ENCODE measurements around the gene TMOD1. TPM values are rescaled to one million over a fixed set of nuclear protein-coding genes. Genes with fewer than 3 reads are reported as not detected.

TMOD1 gene
- total and polyA plus RNA-seq, 11 donors: 96.4 to 201 (median 158) TPM

- peaks cover 0 to 4% (median 0%) of the 10 kb centered on the region in 9 donors for H3K36me3 ChIP-seq
- ATAC-seq: no peak
- H3K4me1 ChIP-seq: peaks cover 0 to 80% (median 33%) of the 10 kb centered on the region in 12 donors
- DNase-seq: peak in 1 of 5 donors; percentile 1
- intact Hi-C loops (cut with DNase I): loop anchor here in 5 of 10 donors (10.0 kb wide), 3 partner anchors 46 to 86 kb away; no protein-coding TSS in a partner anchor
- no peak for TF ChIP-seq CTCF (IDR thresholded peaks at IDR 0.05)
- no peak for TF ChIP-seq POLR2A (IDR thresholded peaks at IDR 0.05)
- no peaks in the 10 kb centered on the region for H3K9me3 ChIP-seq
- WGBS, 4 donors: 53 to 80% (median 57%) methylated on average over 4 of the region's 4 CpGs
- no peak overlapping the region for H3K4me3 ChIP-seq
- peak overlapping the region in 4 of 12 donors; percentile 11 to 51 (median 30) for H3K27ac ChIP-seq
- peaks cover 0 to 6% (median 0%) of the 10 kb centered on the region in 9 donors for H3K27me3 ChIP-seq
Measured at GRCh38 chr9:97508852-97509251, 7.4 kb downstream of the TMOD1 start.

DNA sequence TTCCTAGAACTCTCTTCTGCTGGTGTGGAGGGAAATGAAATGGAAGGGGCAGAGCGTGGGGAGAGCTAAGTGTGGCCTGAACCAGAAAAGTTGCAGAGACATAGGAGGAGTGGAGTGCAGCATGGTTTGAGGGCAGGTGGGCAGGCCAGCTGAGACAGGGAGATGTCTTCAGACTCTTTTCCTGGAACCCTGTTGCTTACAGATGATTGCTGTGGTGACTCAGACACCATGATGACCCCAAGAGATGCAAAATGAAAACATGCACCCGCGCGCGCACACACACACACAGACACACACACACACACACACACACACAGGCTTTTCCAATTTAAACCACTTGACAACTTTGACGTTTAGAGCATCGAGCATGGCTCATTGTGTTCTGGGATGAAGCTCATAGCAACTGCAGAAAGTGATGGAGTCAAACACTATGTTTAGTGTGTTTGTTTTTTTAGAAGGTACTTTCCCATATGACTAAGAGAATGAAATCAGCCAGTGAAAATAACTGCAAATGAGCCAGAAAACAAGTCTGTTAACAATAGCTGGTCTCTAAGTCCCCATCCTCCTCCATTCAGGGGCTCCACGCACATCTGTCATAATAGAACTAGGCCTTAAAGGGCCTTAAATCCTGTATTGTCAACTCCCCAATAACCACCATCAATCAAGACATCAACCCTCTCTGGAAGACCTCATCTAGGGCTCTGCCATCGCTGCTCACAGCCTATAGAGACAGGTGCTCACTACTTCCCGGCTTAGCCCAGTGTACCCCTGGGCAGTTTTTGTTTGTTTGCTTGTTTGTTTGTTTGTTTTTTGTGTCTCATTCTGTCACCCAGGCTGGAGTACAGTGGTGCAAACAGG, 9.6 kb downstream of the TMOD1 start:
- ATAC-seq (peak; percentile 37 to 60 (median 55)), DNase-seq (no peak)
- Histone ChIP-seq H3K27me3 (no peaks in the 10 kb centered on the region), H3K4me1 (peaks cover 0 to 78% (median 27%) of the 10 kb centered on the region in 12 donors), H3K27ac (peak overlapping the region in 9 of 12 donors; percentile 40 to 67 (median 44)), H3K4me3 (no peak overlapping the region), H3K36me3 (peaks cover 0 to 4% (median 0%) of the 10 kb centered on the region in 9 donors), H3K9me3 (no peaks in the 10 kb centered on the region)
- 55 to 71% (median 59%) methylated on average over 10 of the region's 10 CpGs for WGBS, 4 donors
- no peak for TF ChIP-seq POLR2A (IDR thresholded peaks at IDR 0.05)
- TF ChIP-seq CTCF (IDR thresholded peaks at IDR 0.05): no peak
- intact Hi-C loops (cut with DNase I): no loop called here

DNA sequence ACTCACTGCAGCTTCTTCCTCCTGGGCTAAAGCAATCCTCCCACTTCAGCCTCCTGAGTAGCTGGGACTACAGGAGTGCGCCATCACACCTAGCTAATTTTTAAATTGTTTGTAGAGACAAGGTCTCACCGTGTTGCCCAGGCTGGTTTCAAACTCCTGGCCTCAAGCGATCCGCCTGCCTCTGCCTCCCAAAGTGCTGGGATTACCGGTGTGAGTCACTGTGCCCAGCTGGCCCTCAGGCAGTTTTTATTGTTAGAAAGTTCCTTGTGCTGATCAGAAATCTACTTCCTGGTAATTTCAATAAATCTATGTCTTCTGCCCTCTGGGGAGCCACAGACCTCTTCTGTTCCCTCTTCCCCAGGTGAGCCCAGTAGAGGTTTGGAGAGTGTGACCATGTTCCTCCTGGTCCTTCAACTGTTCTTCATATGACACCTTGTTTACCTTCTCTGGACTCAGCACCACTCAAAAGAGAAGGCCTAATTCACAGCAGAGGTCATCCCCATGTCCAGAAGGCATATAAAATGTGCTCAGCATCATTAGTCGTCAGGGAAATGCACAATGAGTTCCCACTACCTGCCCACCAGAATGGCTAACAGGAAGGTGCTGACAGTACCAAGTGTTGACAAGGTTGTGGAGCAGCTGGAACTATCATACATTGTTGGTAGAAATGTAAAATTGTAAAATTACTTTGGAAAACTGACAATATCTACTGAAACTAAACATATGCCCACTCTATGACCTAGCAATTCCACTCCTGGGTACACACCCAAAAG, 10.4 kb downstream of the TMOD1 start:
- intact Hi-C loops (cut with DNase I): no loop called here
- TF ChIP-seq CTCF (IDR thresholded peaks at IDR 0.05) (no peak), POLR2A (IDR thresholded peaks at IDR 0.05) (no peak)

More for the DNA sequence above, 10.4 kb downstream of the TMOD1 start:
- WGBS, 4 donors: 84 to 93% (median 87%) methylated on average over 6 of the region's 6 CpGs
- ATAC-seq: no peak
- Histone ChIP-seq H3K27ac (peak overlapping the region in 9 of 12 donors; percentile 39 to 67 (median 44)), H3K9me3 (no peaks in the 10 kb centered on the region), H3K4me1 (peaks cover under 1 to 77% (median 22%) of the 10 kb centered on the region in 12 donors), H3K27me3 (no peaks in the 10 kb centered on the region), H3K4me3 (no peak overlapping the region), H3K36me3 (peaks cover 0 to 4% (median 0%) of the 10 kb centered on the region in 9 donors)
- DNase-seq: no peak
